HCT116 (cell line): Measurements from ENCODE around the gene HSBP1.

Source experiments
- CBX3 ChIP-seq: IDR thresholded peaks from 2 replicates; pipeline ENCODE4 v1.6.1; 2012; ENCODE audit warnings: low read depth
- CTCF ChIP-seq, 3 experiments: fragments of 200-600 bp in 1 of 3; sonication (generic) in 1 of 3; IDR thresholded peaks in 2 of 3; conservative IDR thresholded peaks in 1 of 3; 2 replicates each; pipeline ENCODE4 v1.5.1; 2012 to 2017; ENCODE audit warnings: low read depth in 2 of 3, low read length in 2 of 3, antibody characterized with exemption in 1 of 3, borderline replicate concordance in 1 of 3, control low read depth in 1 of 3, mild to moderate bottlenecking in 1 of 3, mixed read lengths in 1 of 3, mixed run types in 1 of 3, moderate library complexity in 1 of 3; ENCODE audit not compliant: insufficient read depth in 1 of 3
- ELF1 ChIP-seq: IDR thresholded peaks from 2 replicates; pipeline ENCODE4 v1.6.1; 2012; ENCODE audit warnings: low read depth, borderline replicate concordance
- EZH2phosphoT487 ChIP-seq: fragments of 200-600 bp; IDR thresholded peaks from 2 replicates; pipeline ENCODE4 v1.6.1; 2018; ENCODE audit warnings: antibody characterized with exemption, borderline replicate concordance
- POLR2A ChIP-seq: IDR thresholded peaks from 2 replicates; pipeline ENCODE4 v1.7.0; 2011; ENCODE audit warnings: borderline replicate concordance; ENCODE audit not compliant: insufficient read depth, insufficient read length; ENCODE audit errors: extremely low read depth
- POLR2AphosphoS5 ChIP-seq: IDR thresholded peaks from 2 replicates; pipeline ENCODE4 v1.6.1; 2011; ENCODE audit warnings: mild to moderate bottlenecking, low read depth, low read length, moderate library complexity
- RAD21 ChIP-seq: IDR thresholded peaks from 2 replicates; pipeline ENCODE4 v1.6.1; 2012; ENCODE audit warnings: low read depth, mild to moderate bottlenecking
- REST ChIP-seq: IDR thresholded peaks from 2 replicates; pipeline ENCODE4 v1.6.1; 2012; ENCODE audit warnings: low read depth
- SP1 ChIP-seq: IDR thresholded peaks from 2 replicates; pipeline ENCODE4 v1.6.1; 2012; ENCODE audit warnings: low read depth
- TCF7L2 ChIP-seq: IDR thresholded peaks from 2 replicates; pipeline ENCODE4 v1.7.0; 2011; ENCODE audit warnings: borderline replicate concordance, inconsistent platforms; ENCODE audit not compliant: insufficient read depth, insufficient read length; ENCODE audit errors: extremely low read depth
- YY1 ChIP-seq: IDR thresholded peaks from 2 replicates; pipeline ENCODE4 v1.6.1; 2011; ENCODE audit warnings: low read length, low read depth, moderate library complexity, mild to moderate bottlenecking; ENCODE audit not compliant: insufficient replicate concordance; ENCODE audit errors: extremely low read depth
- ZFX ChIP-seq: fragments of 450-650 bp; IDR thresholded peaks from 2 replicates; pipeline ENCODE4 v1.6.1; 2017

GRCh38 chr16:83849421-83849820, 41.6 kb downstream of the HSBP1 start:
- TF ChIP-seq POLR2A (no peak), CTCF (IDR thresholded peaks at IDR 0.05 in 2 of 3, conservative IDR thresholded peaks at IDR 0.05 in 1 of 3; ENCODE audit: borderline replicate concordance in 1 of 3, insufficient read depth in 1 of 3, low read depth in 2 of 3, low read length in 2 of 3) (no peak), POLR2AphosphoS5 (no peak), REST (no peak), YY1 (no peak), TCF7L2 (no peak), ELF1 (no peak), RAD21 (no peak), EZH2phosphoT487 (no peak), SP1 (no peak), CBX3 (no peak), ZFX (no peak)
